ENCODE data around the gene CLDN1. TPM values are rescaled to one million over a fixed set of nuclear protein-coding genes. Genes with fewer than 3 reads are reported as not detected.

Gene CLDN1
- total and polyA plus RNA-seq, 2 of the 8 experiments (the other 6 are each of a cell fraction or from before 2014, with no cell fraction given): 3.1 to 6.1 TPM

DNA sequence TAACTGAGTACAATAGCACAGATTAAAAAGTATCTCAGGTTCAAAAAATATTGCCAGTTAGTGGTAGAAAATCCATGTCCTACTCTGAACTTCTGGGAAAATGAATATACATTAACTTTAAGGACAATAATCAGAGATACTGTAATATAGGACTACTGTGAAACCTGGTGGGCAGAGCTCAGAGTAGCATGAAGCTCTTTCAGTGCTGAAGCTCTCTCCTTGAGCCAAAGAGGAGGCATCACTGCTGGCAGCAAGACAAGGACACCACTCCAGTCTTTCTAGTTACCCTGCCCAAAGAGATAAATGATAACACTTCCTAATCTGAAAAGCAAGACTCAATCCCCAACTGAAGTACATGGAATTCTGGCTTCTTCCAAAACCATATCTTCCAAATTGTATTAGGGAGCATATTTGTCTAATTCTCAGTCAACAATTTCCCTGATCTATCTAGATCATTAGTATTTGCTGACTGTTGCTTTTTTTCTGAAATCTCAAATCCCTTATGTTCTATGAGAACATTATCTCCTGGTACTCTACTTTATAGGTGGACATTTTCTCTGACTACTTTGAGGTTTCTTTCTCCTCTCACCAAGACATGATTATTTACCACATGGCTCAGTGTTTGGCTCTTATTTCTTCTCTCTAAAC lies 55.9 kb downstream of the CLDN1 start:
- Histone ChIP-seq H3K4me1 (replicated peaks in 1 of 4; ENCODE audit: control insufficient read depth in 3 of 4, insufficient read depth in 4 of 4, low read length in 3 of 4) (no peaks in the 10 kb centered on the region), H3K4me3 (ENCODE audit: extremely low read depth in 1 of 4, insufficient read depth in 2 of 4, low read depth in 3 of 4, low read length in 4 of 4) (no peak overlapping the region), H3K27me3 (replicated peaks in 1 of 4; ENCODE audit: control insufficient read depth in 3 of 4, extremely low read depth in 1 of 4, insufficient read depth in 3 of 4, low read length in 3 of 4) (no peaks in the 10 kb centered on the region), H4K20me1 (replicated peaks in 1 of 2; ENCODE audit: control insufficient read depth in 1 of 2, insufficient read depth in 2 of 2, low read length in 2 of 2) (no peaks in the 10 kb centered on the region), H3K27ac (ENCODE audit: low read depth, low read length) (no peak overlapping the region), H2AFZ (ENCODE audit: low read length) (no peak overlapping the region), H3K23me2 (ENCODE audit: low read depth, low read length) (no peaks in the 10 kb centered on the region), H3K23ac (ENCODE audit: insufficient read length) (no peak overlapping the region), H4K8ac (ENCODE audit: extremely low read depth, insufficient read depth, low read length) (no peak overlapping the region), H3K9me3 (ENCODE audit: insufficient read depth in 2 of 2, low read depth in 1 of 2, low read length in 1 of 2) (no peaks in the 10 kb centered on the region), H2BK5ac (ENCODE audit: low read depth, low read length) (no peak overlapping the region), H4K5ac (ENCODE audit: insufficient read length, low read depth, low read length) (no peak overlapping the region), H2BK120ac (replicated peaks; ENCODE audit: low read depth, low read length) (no peak overlapping the region), H3K18ac (ENCODE audit: extremely low read depth, low read length) (no peak overlapping the region), H3K9ac (replicated peaks in 1 of 4; ENCODE audit: extremely low read depth in 1 of 4, low read depth in 3 of 4, low read length in 3 of 4) (no peak overlapping the region), H3K4me2 (ENCODE audit: insufficient read depth in 1 of 2, low read depth in 2 of 2, low read length in 2 of 2) (no peak overlapping the region), H2AK5ac (ENCODE audit: low read depth, low read length) (no peak overlapping the region), H3K4ac (replicated peaks; ENCODE audit: insufficient read length, low read depth, low read length) (no peak overlapping the region), H3K56ac (replicated peaks; ENCODE audit: insufficient read length, low read depth, low read length) (no peak overlapping the region), H3K36me3 (ENCODE audit: control insufficient read depth in 2 of 4, insufficient read depth in 4 of 4, low read length in 3 of 4) (no peaks in the 10 kb centered on the region), H3K79me2 (ENCODE audit: control insufficient read depth in 1 of 2, insufficient read depth in 2 of 2, low read length in 2 of 2) (no peaks in the 10 kb centered on the region), H2BK20ac (ENCODE audit: low read length) (no peak overlapping the region), H2BK12ac (ENCODE audit: low read depth, low read length) (no peak overlapping the region), H4K91ac (replicated peaks; ENCODE audit: insufficient read length, low read length) (no peak overlapping the region), H3K14ac (ENCODE audit: insufficient read length) (no peak overlapping the region), H3K79me1 (ENCODE audit: low read depth, low read length) (no peaks in the 10 kb centered on the region), H2BK15ac (ENCODE audit: low read length) (no peak overlapping the region)
- DNase-seq (ENCODE audit: low read depth in 1 of 2, low spot score in 2 of 2) (no peak), FAIRE-seq (no peak)
- CTCF ChIA-PET (ENCODE audit: partially characterized antibody): interaction anchor here (0.5 to 1.6 kb wide), 4 partner anchors 10 to 98 kb away, joined by 4 to 9 read pairs (median 4); no protein-coding TSS in a partner anchor
- peak; percentile 49; the same call in 1 of the 2 replicates for TF ChIP-seq MAFK (IDR thresholded peaks at IDR 0.05; ENCODE audit: low read depth, low read length)
- TF ChIP-seq GABPA (IDR thresholded peaks at IDR 0.05; ENCODE audit: borderline replicate concordance, insufficient read depth, low read length): no peak
- POLR2A ChIA-PET (ENCODE audit: partially characterized antibody): no interaction called here

All from H1 (cell line).